CD4-positive, alpha-beta memory T cell (primary cell): ENCODE measurements around the gene LIMCH1. TPM values are rescaled to one million over a fixed set of nuclear protein-coding genes. Genes with fewer than 3 reads are reported as not detected.

ENCODE experiments used
- CTCF ChIA-PET: fragments of 350-600 bp; sonication (Branson Sonifier 250); formaldehyde crosslinking; loops from one replicate; lab custom pipeline; 2021; ENCODE audit warnings: inconsistent platforms; ENCODE audit not compliant: partially characterized antibody; lab: Charles Lee
- POLR2A ChIA-PET: fragments of 350-600 bp; sonication (Branson Sonifier 250); formaldehyde crosslinking; loops from one replicate; lab custom pipeline; 2021; ENCODE audit not compliant: partially characterized antibody; lab: Charles Lee
- DNase-seq, 5 donors: peaks; one replicate each; pipeline versions ENCODE4 v3.0.0 to v3.0.0-alpha.2; 2020 to 2022; ENCODE audit warnings: mixed read lengths in 1 of 5
- H3K27ac ChIP-seq: one replicate; pipeline ENCODE4 v1.7.0; 2013; ENCODE audit warnings: low read depth, low read length
- H3K27me3 ChIP-seq: 2 replicates; pipeline ENCODE4 v1.7.0; 2013; ENCODE audit warnings: mild to moderate bottlenecking, low read length, moderate library complexity; ENCODE audit not compliant: insufficient read depth
- H3K36me3 ChIP-seq: 2 replicates; pipeline ENCODE4 v1.7.0; 2013; ENCODE audit warnings: mild to moderate bottlenecking, low read length, moderate library complexity; ENCODE audit not compliant: insufficient read depth
- H3K4me1 ChIP-seq: 2 replicates; pipeline ENCODE4 v1.7.0; 2013; ENCODE audit warnings: mild to moderate bottlenecking, low read length, moderate library complexity; ENCODE audit not compliant: insufficient read depth
- H3K4me3 ChIP-seq, 2 donors: one replicate each; pipeline ENCODE4 v1.7.0; 2013; ENCODE audit warnings: low read length in 2 of 2, mild to moderate bottlenecking in 1 of 2
- H3K9me3 ChIP-seq, 2 donors: one replicate each; pipeline ENCODE4 v1.7.0; 2013; ENCODE audit warnings: low read length in 2 of 2, control low read depth in 1 of 2; ENCODE audit not compliant: control insufficient read depth in 1 of 2
- H3K27ac Mint-ChIP-seq, 7 donors: one replicate each; pipeline ENCODE4 v1.8.0; 2020 to 2021; ENCODE audit warnings: mixed read lengths in 7 of 7, mild to moderate bottlenecking in 6 of 7, inconsistent platforms in 3 of 7, moderate library complexity in 3 of 7
- H3K27me3 Mint-ChIP-seq, 2 donors: one replicate each; pipeline ENCODE4 v1.8.0; 2020 to 2021; ENCODE audit warnings: mixed read lengths in 2 of 2
- H3K36me3 Mint-ChIP-seq, 2 donors: one replicate each; pipeline ENCODE4 v1.8.0; 2020 to 2021; ENCODE audit warnings: mixed read lengths in 2 of 2, inconsistent platforms in 1 of 2, mild to moderate bottlenecking in 1 of 2
- H3K4me1 Mint-ChIP-seq, 4 donors: one replicate each; pipeline ENCODE4 v1.8.0; 2020 to 2021; ENCODE audit warnings: mixed read lengths in 4 of 4, mild to moderate bottlenecking in 1 of 4
- H3K4me3 Mint-ChIP-seq, 8 donors: one replicate each; pipeline ENCODE4 v1.8.0; 2020 to 2021; ENCODE audit warnings: mixed read lengths in 8 of 8, mild to moderate bottlenecking in 7 of 8, moderate library complexity in 6 of 8, inconsistent platforms in 3 of 8
- H3K9me3 Mint-ChIP-seq, 8 donors: one replicate each; pipeline ENCODE4 v1.8.0; 2020 to 2021; ENCODE audit warnings: mixed read lengths in 8 of 8, mild to moderate bottlenecking in 5 of 8, inconsistent platforms in 3 of 8, moderate library complexity in 1 of 8
- intact Hi-C: fragments of 100-400 bp; cut with micrococcal nuclease; formaldehyde crosslinking; loops from one replicate; pipeline ENCODE4 v1.15.1; 2023
- polyA plus RNA-seq, 2 donors: library from polyadenylated mRNA; unstranded; fragments of 300-500 nt; fragmentation: Illumina TruSeq; gene quantifications; one replicate each; pipeline ENCODE4 v1.2.3, GENCODE V29; 2021
- total RNA-seq, 2 experiments: library from RNA; stranded (reverse); gene quantifications; one replicate each; pipeline ENCODE4 v1.2.3, GENCODE V29; 2021

Gene LIMCH1
- total and polyA plus RNA-seq, 4 experiments from 2014 or later, result not detected

GRCh38 chr4:41632481-41633073, 94.6 kb downstream of the LIMCH1 start:
- ChIA-PET CTCF (no interaction called here), POLR2A (no interaction called here)
- Mint-ChIP-seq H3K4me1 (no peaks in the 10 kb centered on the region), H3K36me3 (no peaks in the 10 kb centered on the region), H3K9me3 (peaks cover 0 to 2% (median 0%) of the 10 kb centered on the region in 8 donors), H3K27ac (no peak overlapping the region), H3K4me3 (no peak overlapping the region), H3K27me3 (peaks cover 0 to under 1% of the 10 kb centered on the region in 2 donors)
- Histone ChIP-seq H3K36me3 (no peaks in the 10 kb centered on the region), H3K27me3 (no peaks in the 10 kb centered on the region), H3K27ac (no peak overlapping the region), H3K9me3 (no peaks in the 10 kb centered on the region), H3K4me1 (no peaks in the 10 kb centered on the region), H3K4me3 (no peak overlapping the region)
- intact Hi-C loops, result no loop called here
- no peak for DNase-seq

- POLR2A ChIA-PET, result no interaction called here
- no peak overlapping the region for H3K27ac ChIP-seq
- H3K36me3 Mint-ChIP-seq, result no peaks in the 10 kb centered on the region
- intact Hi-C loops, result no loop called here
- no peak overlapping the region for H3K27ac Mint-ChIP-seq
- CTCF ChIA-PET, result no interaction called here
- DNase-seq, result no peak
- peaks cover 0 to 3% of the 10 kb centered on the region in 2 donors for H3K27me3 Mint-ChIP-seq
- peaks cover 0 to 2% (median 0%) of the 10 kb centered on the region in 8 donors for H3K9me3 Mint-ChIP-seq
- no peaks in the 10 kb centered on the region for H3K36me3 ChIP-seq
- H3K27me3 ChIP-seq, result no peaks in the 10 kb centered on the region
- no peak overlapping the region for H3K4me3 Mint-ChIP-seq
- H3K4me1 Mint-ChIP-seq, result no peaks in the 10 kb centered on the region
- H3K4me3 ChIP-seq, result no peak overlapping the region
- H3K9me3 ChIP-seq, result no peaks in the 10 kb centered on the region
- H3K4me1 ChIP-seq, result no peaks in the 10 kb centered on the region
These were observed 95.4 kb downstream of the LIMCH1 start for GRCh38 chr4:41633321-41633720.

- ChIA-PET POLR2A (no interaction called here), CTCF (no interaction called here)
- intact Hi-C loops, result no loop called here
- H3K4me3 Mint-ChIP-seq, result no peak overlapping the region
- peaks cover 2 to 3% of the 10 kb centered on the region in 2 donors for H3K27me3 Mint-ChIP-seq
- H3K36me3 Mint-ChIP-seq, result no peaks in the 10 kb centered on the region
- Histone ChIP-seq H3K4me1 (no peaks in the 10 kb centered on the region), H3K4me3 (no peak overlapping the region), H3K9me3 (no peaks in the 10 kb centered on the region), H3K36me3 (no peaks in the 10 kb centered on the region), H3K27ac (no peak overlapping the region), H3K27me3 (no peaks in the 10 kb centered on the region)
- no peaks in the 10 kb centered on the region for H3K4me1 Mint-ChIP-seq
- DNase-seq, result no peak
- H3K27ac Mint-ChIP-seq, result no peak overlapping the region
- peaks cover 0 to 2% (median 0%) of the 10 kb centered on the region in 8 donors for H3K9me3 Mint-ChIP-seq
These were observed 97.5 kb downstream of the LIMCH1 start for GRCh38 chr4:41635441-41635840.

- Histone ChIP-seq H3K4me1 (no peaks in the 10 kb centered on the region), H3K36me3 (no peaks in the 10 kb centered on the region), H3K9me3 (no peaks in the 10 kb centered on the region), H3K27ac (no peak overlapping the region), H3K4me3 (no peak overlapping the region), H3K27me3 (no peaks in the 10 kb centered on the region)
- peaks cover 8% of the 10 kb centered on the region in 2 donors for H3K27me3 Mint-ChIP-seq
- DNase-seq, result no peak
- CTCF ChIA-PET, result no interaction called here
- no peaks in the 10 kb centered on the region for H3K36me3 Mint-ChIP-seq
- H3K27ac Mint-ChIP-seq, result peak overlapping the region in 1 of 7 donors; percentile 1
- no peak overlapping the region for H3K4me3 Mint-ChIP-seq
- intact Hi-C loops, result no loop called here
- H3K4me1 Mint-ChIP-seq, result no peaks in the 10 kb centered on the region
- POLR2A ChIA-PET, result no interaction called here
- peaks cover 0 to 2% (median 0%) of the 10 kb centered on the region in 8 donors for H3K9me3 Mint-ChIP-seq
These were observed 100.2 kb downstream of the LIMCH1 start for GRCh38 chr4:41638203-41638602.

GRCh38 chr4:41638866-41639265, 100.9 kb downstream of the LIMCH1 start:
- H3K4me3 ChIP-seq, result no peak overlapping the region
- CTCF ChIA-PET, result no interaction called here
- Mint-ChIP-seq H3K36me3 (no peaks in the 10 kb centered on the region), H3K9me3 (peaks cover 0 to 2% (median 0%) of the 10 kb centered on the region in 8 donors), H3K4me3 (no peak overlapping the region), H3K27me3 (peaks cover 9% of the 10 kb centered on the region in 2 donors), H3K27ac (no peak overlapping the region), H3K4me1 (no peaks in the 10 kb centered on the region)
- DNase-seq, result no peak
- H3K9me3 ChIP-seq, result no peaks in the 10 kb centered on the region
- no peaks in the 10 kb centered on the region for H3K36me3 ChIP-seq
- POLR2A ChIA-PET, result no interaction called here
- H3K27ac ChIP-seq, result no peak overlapping the region
- no peaks in the 10 kb centered on the region for H3K4me1 ChIP-seq
- H3K27me3 ChIP-seq, result no peaks in the 10 kb centered on the region
- intact Hi-C loops, result no loop called here

- Mint-ChIP-seq H3K27me3 (peaks cover 9 to 11% of the 10 kb centered on the region in 2 donors), H3K36me3 (no peaks in the 10 kb centered on the region), H3K4me1 (no peaks in the 10 kb centered on the region), H3K27ac (no peak overlapping the region), H3K9me3 (peaks cover 0 to 2% (median 0%) of the 10 kb centered on the region in 8 donors), H3K4me3 (no peak overlapping the region)
- H3K4me1 ChIP-seq, result no peaks in the 10 kb centered on the region
- no peaks in the 10 kb centered on the region for H3K36me3 ChIP-seq
- no peaks in the 10 kb centered on the region for H3K27me3 ChIP-seq
- DNase-seq, result no peak
- no peak overlapping the region for H3K27ac ChIP-seq
- H3K4me3 ChIP-seq, result no peak overlapping the region
- no peaks in the 10 kb centered on the region for H3K9me3 ChIP-seq
- CTCF ChIA-PET, result no interaction called here
- intact Hi-C loops, result no loop called here
- POLR2A ChIA-PET, result no interaction called here
These were observed 101.3 kb downstream of the LIMCH1 start for GRCh38 chr4:41639291-41639690.

- H3K27ac ChIP-seq, result no peak overlapping the region
- no peaks in the 10 kb centered on the region for H3K36me3 ChIP-seq
- Mint-ChIP-seq H3K27ac (no peak overlapping the region), H3K9me3 (peaks cover 0 to 7% (median 2%) of the 10 kb centered on the region in 8 donors), H3K4me1 (peaks cover 0 to 2% (median 0%) of the 10 kb centered on the region in 4 donors), H3K4me3 (no peak overlapping the region), H3K36me3 (no peaks in the 10 kb centered on the region), H3K27me3 (peaks cover 18 to 20% of the 10 kb centered on the region in 2 donors)
- H3K4me1 ChIP-seq, result no peaks in the 10 kb centered on the region
- H3K4me3 ChIP-seq, result no peak overlapping the region
- no peak for DNase-seq
- H3K9me3 ChIP-seq, result no peaks in the 10 kb centered on the region
- CTCF ChIA-PET, result no interaction called here
- H3K27me3 ChIP-seq, result no peaks in the 10 kb centered on the region
- POLR2A ChIA-PET, result no interaction called here
- intact Hi-C loops, result no loop called here
These were observed 102.9 kb downstream of the LIMCH1 start for GRCh38 chr4:41640906-41641305.
